GM18517 (cell line): ENCODE data around the gene MRPL3.
"Not testable (repeated sequence)": the region's sequence is repeated elsewhere in the genome, so short reads cannot be mapped to it uniquely, and the experiment has no call there.

ENCODE experiments used
- ATAC-seq: cut with Tn5 transposase; IDR thresholded peaks from one replicate; pipeline ENCODE4 v1.9.1; 2021; ENCODE audit warnings: mild to moderate bottlenecking, moderate library complexity; ENCODE audit not compliant: unreplicated experiment

The MRPL3 gene

DNA sequence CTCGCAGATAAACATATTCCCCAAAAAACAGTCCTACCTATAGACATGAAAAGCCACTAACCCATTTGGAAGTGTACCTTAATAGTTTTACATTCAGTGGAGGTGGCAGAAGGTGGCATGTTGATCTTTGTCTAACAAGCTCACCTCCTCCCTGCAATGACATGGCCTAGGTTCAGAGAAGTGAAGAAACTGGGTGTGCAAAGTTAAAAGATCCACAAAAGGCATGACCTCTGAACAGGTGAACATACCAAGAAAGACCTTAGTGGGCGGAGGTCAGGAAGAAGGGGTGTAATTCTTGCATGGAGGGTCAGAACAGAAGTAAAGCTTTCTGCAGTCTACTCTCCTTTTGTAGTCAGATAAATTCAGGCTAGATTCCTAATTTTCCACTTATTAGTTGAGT is 822 bp downstream of the MRPL3 start:
- ATAC-seq: no peak

DNA sequence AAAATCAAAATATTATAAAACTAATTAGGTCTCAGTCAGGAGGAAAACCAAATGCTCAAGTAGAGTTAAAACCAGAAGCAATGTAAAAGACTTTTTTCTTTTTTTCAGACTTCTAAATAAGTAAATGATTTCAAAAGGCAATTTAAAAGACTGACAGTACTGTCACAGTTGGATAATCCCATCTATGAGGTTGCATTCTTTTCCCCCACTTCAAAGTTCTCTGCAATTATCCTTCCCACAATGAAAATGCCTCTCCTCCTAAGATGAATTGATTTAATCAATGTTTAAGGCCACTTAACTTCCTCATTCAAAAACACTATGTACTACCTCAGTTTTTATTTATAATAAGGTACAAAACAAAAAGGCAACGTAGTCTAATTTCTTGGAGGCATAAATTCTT is 8.1 kb downstream of the MRPL3 start:
- ATAC-seq: no peak

DNA sequence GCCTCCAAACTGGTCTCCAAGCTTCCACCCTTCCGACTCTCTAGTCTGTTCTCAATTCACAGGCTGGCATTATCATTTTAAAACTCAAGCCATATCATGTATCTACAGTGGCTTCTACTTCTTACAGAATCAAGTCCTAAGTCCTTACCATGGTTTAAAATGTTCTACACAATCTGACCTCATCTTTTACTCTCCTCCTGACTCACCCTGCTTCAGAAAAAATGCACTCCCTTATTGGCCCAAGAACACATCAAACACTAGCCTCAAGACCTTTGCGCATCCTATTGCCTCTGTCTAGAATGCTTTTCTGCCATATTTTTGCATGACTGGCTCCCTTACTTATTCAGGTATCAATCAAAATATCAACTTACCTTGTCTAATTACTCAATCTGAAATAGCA is 11.0 kb downstream of the MRPL3 start:
- no peak for ATAC-seq

DNA sequence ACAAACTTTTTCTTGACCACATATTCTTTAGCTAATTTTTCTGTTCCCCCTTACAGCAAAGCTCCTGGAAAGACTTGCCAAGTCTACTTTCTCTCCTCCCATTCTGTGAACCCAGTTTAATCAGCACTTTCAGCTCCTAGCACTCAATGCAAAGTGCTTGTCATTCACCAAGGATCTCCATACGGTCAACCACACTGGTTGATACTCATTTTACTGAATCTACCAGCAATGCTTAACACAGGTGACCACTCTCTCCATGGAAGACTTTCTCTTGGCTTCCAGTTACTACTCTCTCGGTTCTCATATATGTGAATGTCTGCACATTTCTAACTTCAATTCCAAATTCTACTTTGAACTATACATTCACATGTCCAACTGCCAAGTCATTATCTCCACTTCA is 11.7 kb downstream of the MRPL3 start:
- no peak for ATAC-seq

DNA sequence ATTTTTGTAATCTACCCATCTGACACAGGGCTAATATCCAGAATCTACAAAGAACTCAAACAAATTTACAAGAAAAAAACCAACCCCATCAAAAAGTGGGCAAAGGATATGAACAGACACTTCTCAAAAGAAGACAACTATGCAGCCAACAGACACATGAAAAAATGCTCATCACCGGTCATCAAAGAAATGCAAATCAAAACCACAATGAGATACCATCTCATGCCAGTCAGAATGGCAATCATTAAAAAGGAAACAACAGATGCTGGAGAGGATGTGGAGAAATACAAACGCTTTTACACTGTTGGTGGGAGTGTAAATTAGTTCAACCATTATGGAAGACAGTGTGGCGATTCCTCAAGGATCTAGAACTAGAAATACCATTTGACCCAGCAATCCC is 16.2 kb downstream of the MRPL3 start:
- not testable (repeated sequence) for ATAC-seq

DNA sequence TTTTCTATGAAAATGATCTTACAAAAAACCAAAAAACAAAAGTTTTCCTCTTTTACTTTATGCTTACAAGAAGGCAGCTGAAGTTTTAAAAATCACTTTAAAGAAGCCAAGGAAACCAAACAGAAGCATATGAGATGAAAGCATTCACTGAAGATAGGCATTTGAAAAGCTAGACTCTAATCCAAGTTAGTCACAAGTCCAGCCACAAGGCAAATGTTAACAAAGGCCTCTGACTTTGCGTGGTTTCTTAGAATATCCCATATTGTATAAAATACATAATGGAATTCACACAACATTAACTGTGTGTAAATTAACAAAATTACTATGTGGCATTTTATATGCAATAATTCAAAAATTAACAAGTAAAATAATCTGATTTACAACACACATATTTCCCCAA is 17.7 kb downstream of the MRPL3 start:
- ATAC-seq: no peak

DNA sequence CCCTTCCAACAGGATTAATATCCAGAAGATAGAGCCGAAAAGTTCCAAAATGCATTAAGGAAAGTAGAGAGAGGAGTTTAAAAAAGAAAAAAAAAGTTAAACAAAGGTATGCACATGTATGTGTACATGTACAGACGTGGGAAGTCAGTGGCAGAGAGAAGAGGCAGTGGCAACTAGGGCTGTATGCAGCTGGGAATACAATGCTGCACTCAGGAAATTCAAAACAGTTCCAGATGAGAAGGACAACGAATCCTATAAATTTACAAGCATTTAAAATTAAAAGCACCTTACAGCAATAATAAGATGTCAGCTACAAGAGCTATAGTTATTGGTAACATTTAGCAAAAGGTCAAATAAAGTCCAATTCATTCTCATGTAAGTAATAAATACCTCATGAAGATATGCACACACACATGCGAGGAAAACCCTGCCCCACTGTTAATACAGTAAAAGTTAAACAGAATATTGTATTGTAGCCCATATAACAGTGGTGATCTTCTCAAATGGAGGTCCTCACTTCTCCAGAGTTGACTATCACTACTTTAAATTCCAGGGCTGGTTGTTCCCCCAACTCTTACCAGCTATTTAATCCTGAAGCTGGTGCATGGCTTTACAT is 18.2 kb downstream of the MRPL3 start:
- no peak for ATAC-seq

DNA sequence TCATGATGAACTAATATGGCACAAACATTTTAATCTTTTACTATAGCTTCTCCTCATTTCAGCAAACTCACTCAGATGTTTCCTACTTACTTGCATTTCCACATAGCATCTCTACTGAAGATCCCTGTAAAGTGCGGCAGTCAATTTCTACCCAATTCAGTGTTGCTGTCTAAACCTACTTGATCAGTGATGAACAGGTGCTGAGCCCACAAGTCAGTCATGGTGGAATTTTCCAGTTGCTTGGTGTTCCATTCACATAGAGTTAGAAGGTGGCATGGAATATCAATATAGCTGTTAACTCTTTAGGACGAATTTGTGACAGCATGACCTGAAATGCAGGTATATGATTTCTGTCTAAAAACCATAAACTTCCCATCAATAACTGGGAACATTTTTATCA is 22.7 kb downstream of the MRPL3 start:
- ATAC-seq: no peak

DNA sequence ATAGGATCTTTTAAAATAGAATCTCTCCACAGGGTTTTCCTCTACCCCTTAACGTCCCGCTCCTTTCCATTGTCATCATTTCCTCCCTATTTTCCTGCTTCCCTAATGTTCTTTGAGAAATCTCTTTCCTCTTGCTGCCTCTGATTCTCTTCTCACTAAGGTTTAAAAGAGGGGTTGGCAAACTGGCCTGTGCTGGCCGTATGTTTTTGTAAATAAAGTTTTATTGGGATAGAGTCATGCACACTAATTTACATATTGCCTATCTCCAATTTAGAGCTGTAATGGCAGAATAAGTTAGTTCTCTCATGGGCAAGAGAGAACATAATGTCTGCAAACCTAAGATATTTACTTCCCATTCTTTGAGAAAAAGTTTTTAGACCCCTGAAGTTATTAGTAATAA is 25.0 kb downstream of the MRPL3 start:
- ATAC-seq: no peak

DNA sequence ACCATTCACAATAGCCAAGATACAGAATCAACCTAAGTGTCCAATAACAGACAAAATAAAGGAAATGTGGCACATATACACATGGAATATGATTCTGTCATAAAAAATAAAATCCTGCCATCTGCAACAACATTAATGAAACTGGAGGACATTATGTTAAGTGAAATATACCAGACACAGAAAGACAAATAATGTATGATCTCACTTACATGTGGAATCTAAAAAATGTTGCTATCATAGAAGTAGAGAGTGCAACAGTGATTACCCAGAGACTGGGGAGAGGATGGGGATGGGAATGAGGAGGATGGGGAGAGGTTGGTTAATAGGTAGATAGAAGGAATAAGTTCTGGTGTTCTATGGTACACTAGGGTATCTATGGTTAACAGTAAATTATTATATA is 28.7 kb downstream of the MRPL3 start:
- no peak for ATAC-seq

DNA sequence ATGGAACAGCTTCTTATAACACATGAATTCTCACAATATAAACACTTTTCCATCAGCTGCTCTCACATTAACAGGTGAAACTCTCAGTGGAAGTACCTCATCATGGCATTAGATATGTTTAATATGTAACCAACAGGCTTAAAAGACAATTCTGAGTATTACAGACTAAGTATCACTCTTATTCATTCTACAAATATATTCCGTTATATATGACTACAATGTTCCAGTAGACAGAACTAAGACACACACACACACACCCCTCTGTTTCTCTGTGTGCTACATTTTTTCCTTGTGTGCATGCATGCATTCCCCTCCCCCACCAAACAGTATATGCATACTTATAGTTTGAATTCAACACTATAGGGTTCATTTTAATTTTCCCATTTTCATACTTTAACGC is 32.4 kb downstream of the MRPL3 start:
- ATAC-seq: no peak

DNA sequence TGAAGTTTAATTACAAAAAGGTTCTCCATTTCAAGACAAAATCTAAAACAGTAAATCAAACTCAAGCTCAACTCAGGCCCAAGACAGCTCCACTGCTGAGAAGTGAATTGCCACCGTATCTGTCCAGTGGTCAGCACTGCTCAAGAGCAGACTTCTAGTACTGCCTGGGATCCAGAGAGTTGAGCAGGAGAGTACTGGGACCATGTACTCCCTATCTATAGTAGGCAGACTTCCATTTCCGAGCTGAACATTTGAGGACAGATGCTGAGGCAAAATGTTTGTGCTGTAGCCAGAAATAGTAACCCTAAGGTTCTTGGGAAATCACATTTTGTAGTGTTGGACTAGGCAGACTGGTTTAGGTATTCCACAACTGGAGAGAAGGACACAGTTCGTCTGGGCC is 44.1 kb downstream of the MRPL3 start:
- no peak for ATAC-seq

DNA sequence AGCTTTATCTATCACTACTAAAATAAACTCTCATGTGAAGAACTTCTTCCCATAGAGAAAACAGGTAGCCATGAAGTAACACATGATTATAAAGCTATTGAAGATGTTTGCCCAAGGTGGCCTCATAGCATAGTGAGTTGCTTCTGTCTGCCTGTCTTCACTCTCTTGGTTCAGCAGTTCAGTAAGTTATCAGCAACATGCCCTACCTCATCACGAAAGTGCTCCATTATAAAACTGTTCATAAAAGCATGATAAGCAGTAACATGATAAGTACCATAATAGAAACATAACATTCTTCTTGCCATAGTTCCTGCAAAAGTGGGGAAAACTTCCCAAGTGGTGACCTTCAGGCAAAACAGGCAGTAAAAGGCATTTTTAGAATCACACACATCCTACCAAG is 45.6 kb downstream of the MRPL3 start:
- ATAC-seq: no peak

DNA sequence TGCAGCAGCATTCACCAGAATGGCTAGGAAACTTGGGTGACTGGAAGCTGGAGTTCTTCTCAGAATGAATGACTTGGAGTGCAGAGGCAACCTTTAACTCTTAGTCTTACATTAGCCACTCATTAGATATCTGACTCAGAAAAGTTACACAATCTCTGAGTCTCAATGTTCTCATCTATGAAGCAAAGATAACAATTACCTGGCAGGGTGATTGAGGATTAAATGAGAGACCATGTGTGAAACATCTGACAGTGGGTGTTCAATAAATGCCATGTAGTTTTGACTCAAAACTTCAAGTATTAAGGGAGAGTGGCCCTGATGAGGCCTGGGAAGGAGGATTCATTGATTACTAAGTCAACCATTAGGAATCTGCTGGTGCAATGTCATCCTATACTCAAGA is 48.3 kb downstream of the MRPL3 start:
- ATAC-seq: no peak

DNA sequence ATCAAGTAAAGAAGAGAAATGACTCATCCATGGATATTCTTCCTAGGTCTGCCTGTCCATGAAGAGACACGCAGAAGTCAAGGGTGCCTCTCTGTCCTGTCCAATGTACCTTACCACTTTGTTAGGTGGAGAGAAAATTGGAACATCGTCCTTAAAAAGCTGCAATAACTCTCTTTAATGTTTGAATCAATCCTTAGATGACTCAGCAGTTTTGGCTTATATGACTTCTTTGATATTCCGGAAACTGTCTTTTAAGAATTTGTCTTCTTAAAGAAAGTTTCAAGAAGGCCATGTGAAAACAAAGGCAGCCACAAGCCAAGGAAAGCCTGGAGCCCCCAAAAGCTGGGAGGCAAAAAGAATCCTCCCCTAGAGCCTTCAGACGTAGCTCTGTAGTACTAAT is 49.2 kb downstream of the MRPL3 start:
- ATAC-seq: no peak

DNA sequence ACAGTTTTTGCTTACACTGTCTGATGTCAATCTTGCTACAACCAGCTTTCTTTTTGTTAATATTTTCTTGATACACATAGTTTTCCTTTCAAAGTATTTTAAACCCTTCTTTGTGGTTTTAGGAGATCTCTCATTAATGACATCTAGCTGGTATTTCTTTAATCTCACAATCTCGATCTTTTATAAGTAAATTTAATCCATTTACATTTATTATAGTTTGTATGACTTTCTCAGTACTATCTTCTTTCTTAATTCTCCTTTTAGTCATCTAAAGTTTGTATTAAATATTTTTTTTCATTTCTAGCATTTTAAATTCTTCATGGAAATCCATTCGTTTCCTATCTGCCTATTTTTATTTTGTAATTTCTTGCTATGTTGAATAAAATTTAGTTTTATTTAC is 55.4 kb downstream of the MRPL3 start:
- ATAC-seq: no peak

DNA sequence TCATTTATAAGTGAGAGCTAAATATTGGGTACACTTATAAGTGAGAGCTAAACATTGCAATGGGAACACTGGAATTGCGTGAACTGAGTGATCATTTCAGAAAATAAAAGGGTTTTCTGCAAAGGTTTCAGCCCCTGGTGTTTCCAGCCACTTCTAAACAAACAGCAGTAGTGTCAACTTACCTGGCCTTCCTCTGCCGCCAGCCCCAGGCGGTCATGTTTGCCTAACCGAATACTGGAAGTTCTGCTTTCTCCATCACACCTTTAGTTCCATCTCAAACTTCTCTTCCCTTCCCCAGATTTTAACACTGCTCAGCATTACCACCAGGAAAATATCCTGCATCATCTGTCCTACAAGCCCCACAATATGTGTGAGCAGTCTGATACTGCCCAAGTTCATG is 58.6 kb downstream of the MRPL3 start:
- ATAC-seq: no peak

DNA sequence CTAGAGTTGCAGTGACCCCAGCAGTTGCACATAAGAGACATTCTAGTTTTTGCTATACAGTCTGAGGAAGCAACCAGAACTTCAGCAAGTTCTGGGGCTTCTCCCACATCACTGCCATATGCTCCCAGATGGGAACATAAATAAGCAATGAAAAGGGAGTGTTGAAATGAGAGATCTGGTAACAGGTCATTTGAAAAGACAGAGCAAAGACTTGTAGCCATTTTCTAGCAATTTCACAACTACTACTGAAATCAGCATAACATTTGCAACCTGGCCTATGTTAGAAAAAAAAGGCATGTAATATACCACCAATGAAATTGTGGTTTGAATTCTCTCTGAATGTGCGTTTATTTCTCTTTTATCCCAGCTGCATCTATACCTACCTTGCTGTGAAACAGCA is 63.7 kb downstream of the MRPL3 start:
- no peak for ATAC-seq

DNA sequence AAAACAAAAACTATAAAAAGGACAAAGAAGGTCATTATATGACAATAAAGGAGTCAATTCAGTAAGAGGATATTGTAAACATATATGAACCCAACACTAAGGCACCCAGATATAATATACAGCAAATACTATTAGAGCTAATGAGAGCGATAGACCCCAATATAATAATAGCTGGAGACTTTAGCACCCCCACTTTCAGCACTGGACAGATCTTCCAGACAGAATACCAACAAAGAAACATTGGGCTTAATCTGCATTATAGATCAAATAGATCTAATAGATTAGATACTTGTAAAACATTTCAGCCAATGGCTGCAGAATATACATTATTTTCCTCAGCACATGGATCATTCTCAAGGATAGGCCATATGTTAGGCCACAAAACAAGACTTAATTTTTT is 67.8 kb downstream of the MRPL3 start:
- ATAC-seq: no peak

DNA sequence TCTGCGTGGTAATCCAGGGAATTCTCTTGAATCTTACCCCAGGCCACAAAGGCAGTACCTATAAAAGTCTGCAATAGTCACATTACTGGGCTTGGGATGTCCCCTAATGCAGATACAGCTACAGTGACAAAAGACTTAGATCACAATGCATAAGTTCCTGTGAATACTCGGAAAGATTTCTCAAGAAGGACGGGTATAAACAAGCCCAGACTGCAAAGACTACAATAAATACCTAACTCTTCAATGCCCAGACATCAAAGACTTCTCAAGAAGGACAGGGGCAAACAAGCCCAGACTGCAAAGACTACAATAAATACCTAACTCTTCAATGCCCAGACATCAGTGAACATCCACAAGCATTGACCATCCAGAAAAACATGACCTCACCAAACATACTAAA is 70.3 kb downstream of the MRPL3 start:
- ATAC-seq: no peak

DNA sequence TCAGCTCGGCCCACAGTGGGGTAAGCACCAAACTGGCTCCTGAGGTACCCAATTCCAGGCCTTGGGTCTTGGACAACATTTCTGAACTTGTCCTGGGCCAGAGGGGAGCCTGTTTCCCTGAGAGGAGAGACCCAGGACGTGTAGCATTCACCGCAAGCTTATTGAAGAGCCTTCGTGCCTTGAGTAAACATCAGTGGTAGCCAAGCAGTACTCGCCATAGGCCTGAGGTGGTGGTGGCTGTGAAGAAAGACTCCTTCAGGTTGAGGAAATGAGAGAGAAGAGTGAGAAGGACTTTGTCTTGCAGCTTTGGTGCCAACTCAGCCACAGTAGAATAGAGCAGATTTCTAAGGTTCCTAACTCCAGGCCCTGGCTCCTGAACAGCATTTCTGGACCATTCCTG is 71.0 kb downstream of the MRPL3 start:
- ATAC-seq: no peak

DNA sequence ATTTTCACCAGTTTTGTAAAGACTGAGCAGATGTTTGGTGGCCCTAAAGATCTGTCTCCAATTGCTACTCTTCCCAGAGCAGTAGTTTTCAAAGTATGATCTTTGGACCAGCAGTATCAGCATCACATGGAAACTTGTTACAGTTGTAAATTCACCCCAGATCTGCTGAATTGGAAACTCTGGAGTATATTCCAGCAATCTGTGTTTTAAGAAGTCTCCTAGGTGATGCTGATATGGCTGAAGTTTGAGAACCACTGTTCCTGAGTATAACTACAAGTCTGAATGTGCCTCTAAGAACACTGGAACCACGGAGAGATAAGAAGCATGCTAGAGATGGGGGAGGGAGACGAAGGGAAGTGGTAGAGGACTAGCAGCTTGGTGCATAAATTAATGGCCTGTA is 75.5 kb downstream of the MRPL3 start:
- no peak for ATAC-seq

DNA sequence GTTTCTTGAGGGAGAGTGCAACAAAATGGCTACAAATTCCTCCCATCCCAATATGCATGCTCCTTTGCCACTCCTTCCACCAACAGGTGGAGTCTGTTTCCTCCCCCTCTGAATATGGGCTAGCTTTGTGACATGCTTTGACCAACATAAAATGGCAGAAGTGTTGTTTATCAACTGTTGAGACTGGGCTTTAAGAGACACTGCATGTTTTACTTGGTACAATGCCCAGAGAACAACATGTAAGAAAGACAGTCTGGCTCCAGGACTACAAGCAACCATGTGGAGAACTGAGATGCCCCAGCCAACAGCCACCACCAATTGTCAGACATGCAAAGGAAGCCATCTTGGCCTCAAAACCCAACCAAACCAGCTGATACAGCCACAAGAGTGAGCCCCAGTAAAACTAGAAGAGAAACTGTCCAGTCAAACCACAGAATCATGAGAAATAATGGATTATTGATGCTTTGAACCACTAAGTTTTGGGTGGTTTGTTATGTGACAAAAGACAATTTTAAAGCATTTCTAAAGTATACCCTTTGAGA is 80.7 kb downstream of the MRPL3 start:
- no peak for ATAC-seq
